ENCODE data around the gene SYCN. TPM values are rescaled to one million over a fixed set of nuclear protein-coding genes. Genes with fewer than 3 reads are reported as not detected.
"Not testable (repeated sequence)": the region's sequence is repeated elsewhere in the genome, so short reads cannot be mapped to it uniquely, and the experiment has no call there.

The SYCN gene
- total RNA-seq, 1 donor from 2014 or later, result not detected

DNA sequence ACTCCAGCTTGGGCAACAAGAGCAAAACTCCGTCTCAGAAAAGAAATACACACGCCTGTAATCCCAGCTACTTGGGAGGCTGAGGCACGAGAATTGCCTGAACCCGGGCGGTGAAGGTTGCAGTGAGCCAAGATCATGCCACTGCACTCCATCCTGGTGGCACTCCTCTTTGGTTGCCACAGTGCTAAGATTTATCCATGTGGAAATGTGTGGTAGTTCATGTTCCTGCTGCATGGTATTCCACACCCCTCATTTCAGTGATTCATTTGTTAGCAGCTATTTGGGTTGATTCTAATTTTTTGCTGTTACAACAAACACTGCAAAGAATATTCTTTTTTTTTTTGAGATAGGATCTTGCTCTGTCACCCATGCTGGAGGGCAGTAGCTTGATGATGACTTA, 28.6 kb upstream of the SYCN start:
- TF ChIP-seq CTCF (IDR thresholded peaks at IDR 0.05; ENCODE audit: partially characterized antibody, unreplicated experiment), result no peak
- H3K27me3 Mint-ChIP-seq (ENCODE audit: unreplicated experiment), result peaks cover 10% of the 10 kb centered on the region
- no peak overlapping the region for H3K4me3 Mint-ChIP-seq (ENCODE audit: unreplicated experiment)
- no peaks in the 10 kb centered on the region for H3K9me3 Mint-ChIP-seq (ENCODE audit: unreplicated experiment)
- H3K4me1 Mint-ChIP-seq (ENCODE audit: low read depth, unreplicated experiment), result no peaks in the 10 kb centered on the region
- H3K27ac Mint-ChIP-seq (ENCODE audit: unreplicated experiment), result no peak overlapping the region
- no peaks in the 10 kb centered on the region for H3K36me3 Mint-ChIP-seq (ENCODE audit: unreplicated experiment)
- no peak for DNase-seq

DNA sequence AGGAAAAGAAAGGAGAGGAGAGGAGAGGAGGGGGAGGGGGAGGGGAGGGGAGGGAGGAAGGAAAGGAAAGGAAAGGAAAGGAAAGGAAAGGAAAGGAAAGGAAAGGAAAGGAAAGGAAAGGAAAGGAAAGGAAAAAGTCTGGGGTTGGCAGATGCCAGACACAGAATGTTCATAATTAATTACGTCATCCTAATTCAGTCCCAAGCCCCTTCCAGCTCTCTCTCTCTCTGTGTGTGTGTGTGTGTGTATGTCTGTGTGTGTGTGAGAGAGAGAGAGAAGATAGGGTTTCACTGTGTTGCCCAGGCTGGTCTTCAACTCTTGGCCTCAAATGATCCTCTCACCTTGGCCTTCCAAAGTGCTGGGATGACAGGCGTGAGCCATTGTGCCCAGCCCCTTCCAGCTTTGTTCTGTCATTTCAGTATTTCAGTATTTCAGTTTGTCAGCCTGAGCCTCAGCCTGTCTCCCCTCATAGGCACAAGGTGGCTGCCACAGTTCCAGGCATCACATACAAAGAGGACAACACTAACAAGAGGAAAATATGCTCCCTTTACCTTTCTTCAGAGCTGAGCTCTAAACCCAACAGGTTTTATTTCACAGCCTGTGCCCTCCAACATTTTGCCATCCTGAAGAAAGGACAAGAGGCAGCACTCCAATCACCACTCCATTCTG, 26.2 kb upstream of the SYCN start:
- Mint-ChIP-seq H3K9me3 (ENCODE audit: unreplicated experiment) (no peaks in the 10 kb centered on the region), H3K27ac (ENCODE audit: unreplicated experiment) (no peak overlapping the region), H3K4me3 (ENCODE audit: unreplicated experiment) (no peak overlapping the region), H3K4me1 (ENCODE audit: low read depth, unreplicated experiment) (no peaks in the 10 kb centered on the region), H3K27me3 (ENCODE audit: unreplicated experiment) (peaks cover 11% of the 10 kb centered on the region), H3K36me3 (ENCODE audit: unreplicated experiment) (no peaks in the 10 kb centered on the region)
- DNase-seq, result no peak
- no peak for TF ChIP-seq CTCF (IDR thresholded peaks at IDR 0.05; ENCODE audit: partially characterized antibody, unreplicated experiment)

GRCh38 chr19:39224910-39225309, 20.8 kb upstream of the SYCN start:
- peaks cover 4% of the 10 kb centered on the region for H3K9me3 Mint-ChIP-seq (ENCODE audit: unreplicated experiment)
- no peak for TF ChIP-seq CTCF (IDR thresholded peaks at IDR 0.05; ENCODE audit: partially characterized antibody, unreplicated experiment)
- H3K27ac Mint-ChIP-seq (ENCODE audit: unreplicated experiment), result no peak overlapping the region
- H3K4me1 Mint-ChIP-seq (ENCODE audit: low read depth, unreplicated experiment), result no peaks in the 10 kb centered on the region
- H3K4me3 Mint-ChIP-seq (ENCODE audit: unreplicated experiment), result peak overlapping the region; percentile 2
- peaks cover 13% of the 10 kb centered on the region for H3K27me3 Mint-ChIP-seq (ENCODE audit: unreplicated experiment)
- H3K36me3 Mint-ChIP-seq (ENCODE audit: unreplicated experiment), result no peaks in the 10 kb centered on the region
- DNase-seq, result no peak

- H3K36me3 Mint-ChIP-seq (ENCODE audit: unreplicated experiment), result no peaks in the 10 kb centered on the region
- peaks cover 16% of the 10 kb centered on the region for H3K27me3 Mint-ChIP-seq (ENCODE audit: unreplicated experiment)
- H3K4me1 Mint-ChIP-seq (ENCODE audit: low read depth, unreplicated experiment), result no peaks in the 10 kb centered on the region
- no peak for TF ChIP-seq CTCF (IDR thresholded peaks at IDR 0.05; ENCODE audit: partially characterized antibody, unreplicated experiment)
- H3K9me3 Mint-ChIP-seq (ENCODE audit: unreplicated experiment), result peaks cover 4% of the 10 kb centered on the region
- no peak overlapping the region for H3K27ac Mint-ChIP-seq (ENCODE audit: unreplicated experiment)
- no peak overlapping the region for H3K4me3 Mint-ChIP-seq (ENCODE audit: unreplicated experiment)
- no peak for DNase-seq
Observed at GRCh38 chr19:39223703-39224279, 19.7 kb upstream of the SYCN start.

GRCh38 chr19:39219108-39219507, 15.0 kb upstream of the SYCN start:
- not testable (repeated sequence) for DNase-seq; H3K4me1 Mint-ChIP-seq (ENCODE audit: low read depth, unreplicated experiment); H3K4me3 Mint-ChIP-seq (ENCODE audit: unreplicated experiment); H3K27ac Mint-ChIP-seq (ENCODE audit: unreplicated experiment); H3K9me3 Mint-ChIP-seq (ENCODE audit: unreplicated experiment); H3K36me3 Mint-ChIP-seq (ENCODE audit: unreplicated experiment)
- H3K27me3 Mint-ChIP-seq (ENCODE audit: unreplicated experiment), result peaks cover 13% of the 10 kb centered on the region
